NB4 (cell line): ENCODE measurements around the gene ENTR1.

ENCODE experiments used
- MYC ChIP-seq: IDR thresholded peaks from 2 replicates; pipeline ENCODE4 v1.6.1; 2011; ENCODE audit warnings: low read depth, low read length
- POLR2A ChIP-seq: IDR thresholded peaks from 2 replicates; pipeline ENCODE4 v1.6.1; 2011; ENCODE audit warnings: mild to moderate bottlenecking; ENCODE audit not compliant: insufficient read length; ENCODE audit errors: extremely low read depth
- TF ChIP-seq, protein P1 (sequence below): IDR thresholded peaks from one replicate; pipeline ENCODE4 v1.5.1; 2012; ENCODE audit warnings: low read depth, low read length
- TF ChIP-seq, protein P2 (sequence below): IDR thresholded peaks from 2 replicates; pipeline ENCODE4 v1.6.1; 2011; ENCODE audit warnings: low read depth, low read length

DNA sequence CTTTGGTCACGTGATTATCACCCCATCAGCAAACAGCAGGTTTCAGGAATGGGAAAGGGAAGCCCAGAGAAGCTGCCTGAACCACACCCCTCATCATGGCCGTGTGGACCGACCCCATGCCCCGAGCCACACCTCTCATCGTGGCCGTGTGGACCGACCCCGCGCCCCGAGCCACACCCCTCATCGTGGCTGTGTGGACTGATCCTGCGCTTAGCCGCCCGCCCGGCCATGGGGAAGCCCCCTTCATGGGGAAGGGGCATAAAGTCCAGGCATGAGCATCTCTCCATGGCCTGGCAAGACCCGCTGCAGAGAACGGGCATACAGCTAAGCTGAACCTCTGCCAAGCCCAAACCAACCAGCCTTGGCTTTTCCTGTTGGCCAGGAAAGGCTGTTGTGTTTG lies 16.9 kb downstream of the ENTR1 start:
- TF ChIP-seq POLR2A (no peak), MYC (no peak)
- TF ChIP-seq, protein P1, sequence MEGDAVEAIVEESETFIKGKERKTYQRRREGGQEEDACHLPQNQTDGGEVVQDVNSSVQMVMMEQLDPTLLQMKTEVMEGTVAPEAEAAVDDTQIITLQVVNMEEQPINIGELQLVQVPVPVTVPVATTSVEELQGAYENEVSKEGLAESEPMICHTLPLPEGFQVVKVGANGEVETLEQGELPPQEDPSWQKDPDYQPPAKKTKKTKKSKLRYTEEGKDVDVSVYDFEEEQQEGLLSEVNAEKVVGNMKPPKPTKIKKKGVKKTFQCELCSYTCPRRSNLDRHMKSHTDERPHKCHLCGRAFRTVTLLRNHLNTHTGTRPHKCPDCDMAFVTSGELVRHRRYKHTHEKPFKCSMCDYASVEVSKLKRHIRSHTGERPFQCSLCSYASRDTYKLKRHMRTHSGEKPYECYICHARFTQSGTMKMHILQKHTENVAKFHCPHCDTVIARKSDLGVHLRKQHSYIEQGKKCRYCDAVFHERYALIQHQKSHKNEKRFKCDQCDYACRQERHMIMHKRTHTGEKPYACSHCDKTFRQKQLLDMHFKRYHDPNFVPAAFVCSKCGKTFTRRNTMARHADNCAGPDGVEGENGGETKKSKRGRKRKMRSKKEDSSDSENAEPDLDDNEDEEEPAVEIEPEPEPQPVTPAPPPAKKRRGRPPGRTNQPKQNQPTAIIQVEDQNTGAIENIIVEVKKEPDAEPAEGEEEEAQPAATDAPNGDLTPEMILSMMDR: no peak
- TF ChIP-seq, protein P2, sequence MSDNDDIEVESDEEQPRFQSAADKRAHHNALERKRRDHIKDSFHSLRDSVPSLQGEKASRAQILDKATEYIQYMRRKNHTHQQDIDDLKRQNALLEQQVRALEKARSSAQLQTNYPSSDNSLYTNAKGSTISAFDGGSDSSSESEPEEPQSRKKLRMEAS: no peak
